Measurements from ENCODE around the gene WDR26.

Gene WDR26

GRCh38 chr1:224390517-224390916 is 44.1 kb downstream of the WDR26 start:
- H3K4me2 ChIP-seq (ENCODE audit: insufficient read depth, low read length, poor library complexity, severe bottlenecking), result no peak overlapping the region
- H3K9me3 ChIP-seq (replicated peaks in 1 of 2; ENCODE audit: control insufficient read depth in 2 of 2, insufficient read depth in 1 of 2, low read depth in 1 of 2, low read length in 2 of 2), result no peaks in the 10 kb centered on the region
- no peak overlapping the region for H3K14ac ChIP-seq (ENCODE audit: low read length)
- H4K91ac ChIP-seq (ENCODE audit: low read depth, low read length, poor library complexity), result no peak overlapping the region
- H3K9ac ChIP-seq (ENCODE audit: low read depth, low read length, poor library complexity), result no peak overlapping the region
- no peak overlapping the region for H2BK12ac ChIP-seq (ENCODE audit: low read length)
- no peaks in the 10 kb centered on the region for H3K79me1 ChIP-seq (ENCODE audit: low read depth, low read length)
- no peak overlapping the region for H2BK120ac ChIP-seq (ENCODE audit: low read depth, low read length)
- no peak for DNase-seq (ENCODE audit: low spot score)
- no peak overlapping the region for H3K23ac ChIP-seq (ENCODE audit: low read depth, low read length, poor library complexity)
- H3K27ac ChIP-seq (replicated peaks; ENCODE audit: low read length), result no peak overlapping the region
- H2AK5ac ChIP-seq (ENCODE audit: low read depth, low read length), result no peak overlapping the region
- peaks cover 5 to 98% of the 10 kb centered on the region in 2 donors for H3K36me3 ChIP-seq (replicated peaks in 1 of 2; ENCODE audit: control insufficient read depth in 2 of 2, insufficient read depth in 2 of 2, low read length in 2 of 2)
- no peak overlapping the region for H2AFZ ChIP-seq (ENCODE audit: low read length)
- WGBS, 2 donors (ENCODE audit: extremely low coverage in 2 of 2, insufficient read length in 2 of 2, insufficient replicate concordance in 1 of 2), result no CpG with 5 or more reads among the region's 5 CpGs
- H3K4me1 ChIP-seq (ENCODE audit: control insufficient read depth in 2 of 2, insufficient read depth in 1 of 2, low read depth in 1 of 2, low read length in 2 of 2), result no peaks in the 10 kb centered on the region
- H3K4ac ChIP-seq (ENCODE audit: low read length), result no peak overlapping the region
- H3K4me3 ChIP-seq (ENCODE audit: low read length in 2 of 2), result no peak overlapping the region
- no peak overlapping the region for H3K18ac ChIP-seq (ENCODE audit: low read length)
- H2BK15ac ChIP-seq (ENCODE audit: low read length), result no peak overlapping the region
- no peak overlapping the region for H2BK5ac ChIP-seq (ENCODE audit: low read length)
- H4K8ac ChIP-seq (ENCODE audit: low read depth, low read length), result no peak overlapping the region
- no peaks in the 10 kb centered on the region for H3K27me3 ChIP-seq (ENCODE audit: control insufficient read depth in 3 of 3, insufficient read depth in 3 of 3, low read depth in 1 of 3, low read length in 3 of 3)

GRCh38 chr1:224387943-224388342 is 46.7 kb downstream of the WDR26 start:
- no peak overlapping the region for H2AFZ ChIP-seq (ENCODE audit: low read length)
- H3K27me3 ChIP-seq (ENCODE audit: control insufficient read depth in 3 of 3, insufficient read depth in 3 of 3, low read depth in 1 of 3, low read length in 3 of 3), result no peaks in the 10 kb centered on the region
- no peak overlapping the region for H3K9ac ChIP-seq (ENCODE audit: low read depth, low read length, poor library complexity)
- peaks cover 3 to 85% of the 10 kb centered on the region in 2 donors for H3K36me3 ChIP-seq (replicated peaks in 1 of 2; ENCODE audit: control insufficient read depth in 2 of 2, insufficient read depth in 2 of 2, low read length in 2 of 2)
- H2AK5ac ChIP-seq (ENCODE audit: low read depth, low read length), result no peak overlapping the region
- no peak overlapping the region for H2BK120ac ChIP-seq (ENCODE audit: low read depth, low read length)
- H3K27ac ChIP-seq (replicated peaks; ENCODE audit: low read length), result no peak overlapping the region
- H2BK12ac ChIP-seq (ENCODE audit: low read length), result no peak overlapping the region
- H2BK15ac ChIP-seq (ENCODE audit: low read length), result no peak overlapping the region
- H3K14ac ChIP-seq (ENCODE audit: low read length), result no peak overlapping the region
- no CpG with 5 or more reads among the region's 2 CpGs for WGBS, 2 donors (ENCODE audit: extremely low coverage in 2 of 2, insufficient read length in 2 of 2, insufficient replicate concordance in 1 of 2)
- no peak overlapping the region for H3K23ac ChIP-seq (ENCODE audit: low read depth, low read length, poor library complexity)
- DNase-seq (ENCODE audit: low spot score), result no peak
- H3K4ac ChIP-seq (ENCODE audit: low read length), result no peak overlapping the region
- no peak overlapping the region for H3K18ac ChIP-seq (ENCODE audit: low read length)
- no peak overlapping the region for H3K4me2 ChIP-seq (ENCODE audit: insufficient read depth, low read length, poor library complexity, severe bottlenecking)
- no peak overlapping the region for H2BK5ac ChIP-seq (ENCODE audit: low read length)
- no peak overlapping the region for H4K8ac ChIP-seq (ENCODE audit: low read depth, low read length)
- H4K91ac ChIP-seq (ENCODE audit: low read depth, low read length, poor library complexity), result no peak overlapping the region
- no peaks in the 10 kb centered on the region for H3K79me1 ChIP-seq (ENCODE audit: low read depth, low read length)
- H3K9me3 ChIP-seq (replicated peaks in 1 of 2; ENCODE audit: control insufficient read depth in 2 of 2, insufficient read depth in 1 of 2, low read depth in 1 of 2, low read length in 2 of 2), result no peaks in the 10 kb centered on the region
- H3K4me1 ChIP-seq (ENCODE audit: control insufficient read depth in 2 of 2, insufficient read depth in 1 of 2, low read depth in 1 of 2, low read length in 2 of 2), result no peaks in the 10 kb centered on the region
- H3K4me3 ChIP-seq (ENCODE audit: low read length in 2 of 2), result no peak overlapping the region

- Histone ChIP-seq H2BK15ac (ENCODE audit: low read length) (no peak overlapping the region), H3K27me3 (ENCODE audit: control insufficient read depth in 3 of 3, insufficient read depth in 3 of 3, low read depth in 1 of 3, low read length in 3 of 3) (no peaks in the 10 kb centered on the region), H3K9me3 (replicated peaks in 1 of 2; ENCODE audit: control insufficient read depth in 2 of 2, insufficient read depth in 1 of 2, low read depth in 1 of 2, low read length in 2 of 2) (no peaks in the 10 kb centered on the region), H3K4ac (ENCODE audit: low read length) (no peak overlapping the region), H3K4me3 (ENCODE audit: low read length in 2 of 2) (no peak overlapping the region), H2AFZ (ENCODE audit: low read length) (no peak overlapping the region), H3K23ac (ENCODE audit: low read depth, low read length, poor library complexity) (no peak overlapping the region), H2BK5ac (ENCODE audit: low read length) (no peak overlapping the region), H3K36me3 (replicated peaks in 1 of 2; ENCODE audit: control insufficient read depth in 2 of 2, insufficient read depth in 2 of 2, low read length in 2 of 2) (peaks cover 2 to 80% of the 10 kb centered on the region in 2 donors), H3K9ac (ENCODE audit: low read depth, low read length, poor library complexity) (no peak overlapping the region), H3K79me1 (ENCODE audit: low read depth, low read length) (no peaks in the 10 kb centered on the region), H2BK12ac (ENCODE audit: low read length) (no peak overlapping the region), H3K18ac (ENCODE audit: low read length) (no peak overlapping the region), H4K91ac (ENCODE audit: low read depth, low read length, poor library complexity) (no peak overlapping the region), H2AK5ac (ENCODE audit: low read depth, low read length) (no peak overlapping the region), H3K14ac (ENCODE audit: low read length) (no peak overlapping the region), H3K4me2 (ENCODE audit: insufficient read depth, low read length, poor library complexity, severe bottlenecking) (no peak overlapping the region), H3K4me1 (ENCODE audit: control insufficient read depth in 2 of 2, insufficient read depth in 1 of 2, low read depth in 1 of 2, low read length in 2 of 2) (no peaks in the 10 kb centered on the region), H4K8ac (ENCODE audit: low read depth, low read length) (no peak overlapping the region), H3K27ac (replicated peaks; ENCODE audit: low read length) (no peak overlapping the region), H2BK120ac (ENCODE audit: low read depth, low read length) (no peak overlapping the region)
- no peak for DNase-seq (ENCODE audit: low spot score)
- WGBS, 2 donors (ENCODE audit: extremely low coverage in 2 of 2, insufficient read length in 2 of 2, insufficient replicate concordance in 1 of 2), result no CpG with 5 or more reads among the region's 6 CpGs
Observed at GRCh38 chr1:224387302-224387912, 47.2 kb downstream of the WDR26 start.

GRCh38 chr1:224383218-224383617 is 51.4 kb downstream of the WDR26 start:
- no peaks in the 10 kb centered on the region for H3K27me3 ChIP-seq (ENCODE audit: control insufficient read depth in 3 of 3, insufficient read depth in 3 of 3, low read depth in 1 of 3, low read length in 3 of 3)
- H2BK12ac ChIP-seq (ENCODE audit: low read length), result no peak overlapping the region
- H3K23ac ChIP-seq (ENCODE audit: low read depth, low read length, poor library complexity), result no peak overlapping the region
- DNase-seq (ENCODE audit: low spot score), result no peak
- no peak overlapping the region for H2BK5ac ChIP-seq (ENCODE audit: low read length)
- no peak overlapping the region for H4K91ac ChIP-seq (ENCODE audit: low read depth, low read length, poor library complexity)
- H3K27ac ChIP-seq (replicated peaks; ENCODE audit: low read length), result no peak overlapping the region
- H2AFZ ChIP-seq (ENCODE audit: low read length), result no peak overlapping the region
- no peak overlapping the region for H3K4ac ChIP-seq (ENCODE audit: low read length)
- H2AK5ac ChIP-seq (ENCODE audit: low read depth, low read length), result no peak overlapping the region
- H3K14ac ChIP-seq (ENCODE audit: low read length), result no peak overlapping the region
- H3K36me3 ChIP-seq (replicated peaks in 1 of 2; ENCODE audit: control insufficient read depth in 2 of 2, insufficient read depth in 2 of 2, low read length in 2 of 2), result peaks cover 3 to 69% of the 10 kb centered on the region in 2 donors
- H3K4me2 ChIP-seq (ENCODE audit: insufficient read depth, low read length, poor library complexity, severe bottlenecking), result no peak overlapping the region
- H4K8ac ChIP-seq (ENCODE audit: low read depth, low read length), result no peak overlapping the region
- no CpG with 5 or more reads among the region's 3 CpGs for WGBS, 2 donors (ENCODE audit: extremely low coverage in 2 of 2, insufficient read length in 2 of 2, insufficient replicate concordance in 1 of 2)
- H2BK120ac ChIP-seq (ENCODE audit: low read depth, low read length), result no peak overlapping the region
- H3K4me1 ChIP-seq (ENCODE audit: control insufficient read depth in 2 of 2, insufficient read depth in 1 of 2, low read depth in 1 of 2, low read length in 2 of 2), result no peaks in the 10 kb centered on the region
- no peaks in the 10 kb centered on the region for H3K9me3 ChIP-seq (replicated peaks in 1 of 2; ENCODE audit: control insufficient read depth in 2 of 2, insufficient read depth in 1 of 2, low read depth in 1 of 2, low read length in 2 of 2)
- no peak overlapping the region for H3K4me3 ChIP-seq (ENCODE audit: low read length in 2 of 2)
- no peaks in the 10 kb centered on the region for H3K79me1 ChIP-seq (ENCODE audit: low read depth, low read length)
- no peak overlapping the region for H3K9ac ChIP-seq (ENCODE audit: low read depth, low read length, poor library complexity)
- no peak overlapping the region for H3K18ac ChIP-seq (ENCODE audit: low read length)
- no peak overlapping the region for H2BK15ac ChIP-seq (ENCODE audit: low read length)

Measured in neuronal stem cell (in vitro differentiated cells).